ENCODE results near the gene ATG7.
"Not testable (repeated sequence)": the region's sequence is repeated elsewhere in the genome, so short reads cannot be mapped to it uniquely, and the experiment has no call there.

Gene ATG7

DNA sequence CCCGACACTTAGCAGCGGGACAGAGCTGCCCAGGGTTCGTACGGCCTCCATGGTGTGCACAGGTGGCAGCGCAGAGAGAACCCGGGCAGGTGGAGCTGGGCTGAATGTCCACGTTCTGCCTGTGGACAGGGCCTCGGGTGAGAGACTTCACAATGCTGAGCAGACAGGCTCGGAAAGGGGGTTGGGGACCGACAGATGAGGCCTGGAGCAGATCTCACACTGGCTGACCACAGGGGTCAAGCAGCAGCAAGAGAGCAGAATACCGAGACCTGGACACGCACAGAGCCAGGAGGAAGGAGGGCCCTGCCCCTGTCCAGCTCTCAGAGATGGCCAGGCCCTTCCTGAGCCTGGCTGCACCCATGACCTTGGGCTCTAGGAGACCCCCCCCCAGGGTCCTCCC, 288.5 kb downstream of the ATG7 start:
- in situ Hi-C loops (cut with MboI; ENCODE audit: low sequenced_read_pairs) = no loop called here

DNA sequence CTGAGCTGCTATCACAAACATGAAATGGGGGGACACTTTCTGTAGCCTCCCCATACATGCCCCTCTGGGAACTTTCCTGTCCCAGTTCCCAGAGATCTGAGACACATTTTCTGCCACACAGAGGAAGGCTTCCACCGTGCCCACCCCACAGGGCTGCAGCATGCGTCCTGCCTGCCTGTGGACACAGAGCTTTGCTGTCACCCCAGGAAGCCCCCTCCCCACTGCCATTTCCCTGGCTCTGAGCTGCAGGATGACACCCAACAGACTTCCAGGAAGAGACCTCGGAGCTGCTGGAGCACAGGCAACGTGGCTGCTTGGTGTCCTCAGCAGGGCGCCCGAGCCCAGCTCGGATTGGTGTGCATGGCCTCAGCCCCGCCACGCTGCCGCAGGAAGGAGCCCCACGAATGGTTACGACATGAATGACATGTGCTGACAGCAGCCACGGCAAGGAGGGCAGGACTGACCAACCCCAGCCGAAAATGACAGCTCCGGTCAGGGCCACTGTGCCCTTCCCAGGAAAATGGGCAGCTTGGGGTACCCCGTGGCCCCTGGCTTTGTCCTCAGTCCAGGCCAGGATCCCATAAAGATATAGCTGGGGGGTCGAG, 290.2 kb downstream of the ATG7 start:
- in situ Hi-C loops (cut with MboI; ENCODE audit: low sequenced_read_pairs) = no loop called here

DNA sequence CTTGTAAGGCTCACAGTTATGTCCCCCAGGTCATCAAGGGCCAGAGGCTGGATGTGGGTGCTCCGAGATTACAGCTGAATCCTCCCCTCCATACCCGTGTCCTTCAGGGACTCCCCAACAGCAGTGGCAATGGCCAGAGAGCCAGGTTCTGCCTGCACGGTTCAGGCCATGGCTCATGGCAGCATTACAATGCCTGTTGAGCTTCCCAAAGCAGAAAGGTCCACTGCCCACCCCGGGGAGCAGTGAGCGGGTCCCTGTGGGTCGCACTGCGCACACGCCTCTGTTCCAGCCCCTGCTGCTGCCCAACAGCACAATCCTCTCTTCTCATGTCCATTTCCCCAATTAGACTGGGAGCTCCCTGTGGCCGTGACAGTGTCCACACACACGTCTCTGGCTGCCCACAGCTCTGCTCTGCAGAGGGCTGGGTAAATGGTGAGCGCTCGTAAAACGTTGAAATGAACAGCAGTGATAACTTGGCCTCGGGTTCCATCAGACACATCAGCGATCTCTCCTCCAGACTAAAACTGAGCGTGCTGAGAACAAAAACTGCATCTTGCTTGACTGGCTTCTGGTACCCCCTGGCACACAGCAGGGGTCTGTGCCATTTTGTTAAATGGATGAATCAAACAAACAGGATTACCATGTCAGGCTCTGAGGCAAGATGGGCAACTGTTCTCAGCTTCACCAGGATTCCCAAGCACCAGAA, 291.1 kb downstream of the ATG7 start:
- in situ Hi-C loops (cut with MboI; ENCODE audit: low sequenced_read_pairs) = no loop called here

DNA sequence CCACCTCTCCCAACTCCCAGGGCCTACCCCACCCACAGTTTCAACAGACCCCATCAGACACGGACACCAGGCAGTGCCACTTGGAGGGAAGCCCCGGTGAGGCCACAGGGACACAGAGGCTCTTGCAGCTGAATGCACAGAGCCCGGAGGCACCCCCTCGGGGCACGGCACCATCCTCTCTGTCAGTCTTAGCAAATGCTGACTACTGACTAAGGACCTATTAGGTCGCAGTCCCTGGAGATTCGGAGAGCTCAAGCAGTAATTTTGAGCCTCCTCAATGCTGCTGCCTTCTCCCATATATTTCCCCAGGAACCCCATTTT, 291.6 kb downstream of the ATG7 start:
- in situ Hi-C loops (cut with MboI; ENCODE audit: low sequenced_read_pairs) = no loop called here

DNA sequence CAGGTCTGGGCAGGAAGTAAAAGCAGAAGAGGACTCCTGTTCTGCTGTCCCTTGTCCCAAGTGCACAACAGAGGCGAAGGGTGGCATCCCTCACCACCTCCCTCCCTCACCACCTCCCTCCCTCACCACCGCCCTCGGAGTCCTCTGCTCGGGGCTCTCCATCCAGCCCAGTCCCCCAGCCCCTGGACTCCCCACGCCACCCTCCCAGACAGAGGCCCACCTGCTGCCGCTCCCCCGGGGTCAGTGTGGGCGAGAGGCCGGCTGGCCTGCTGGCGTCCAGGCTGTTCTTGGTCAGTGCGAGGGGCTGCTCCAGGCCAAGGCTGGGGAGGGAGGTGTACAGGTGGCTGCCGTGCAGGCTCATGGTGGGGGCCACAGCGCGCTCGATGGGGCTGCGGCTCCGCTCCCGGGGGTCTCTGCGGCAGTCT, 292.4 kb downstream of the ATG7 start:
- in situ Hi-C loops (cut with MboI; ENCODE audit: low sequenced_read_pairs) = no loop called here

DNA sequence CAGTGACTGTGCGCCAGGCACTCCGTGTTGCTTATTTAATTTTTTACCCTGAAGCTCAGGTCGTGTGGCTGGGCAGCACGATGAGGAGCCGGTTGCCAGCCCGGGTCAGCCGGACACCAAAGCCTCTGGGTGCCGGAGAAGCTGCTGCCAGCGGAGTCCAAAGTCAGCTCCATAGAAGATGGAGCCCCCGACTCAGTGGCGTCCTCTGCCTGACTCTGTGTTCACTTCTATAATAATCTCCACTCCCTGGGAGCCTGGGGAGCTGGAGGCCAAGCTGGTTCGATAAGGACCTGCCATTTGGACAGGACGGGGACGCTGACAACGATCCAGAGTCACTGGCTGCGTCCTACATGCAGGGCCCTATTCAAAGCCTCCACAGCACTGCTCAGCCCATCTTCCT, 292.9 kb downstream of the ATG7 start:
- in situ Hi-C loops (cut with MboI; ENCODE audit: low sequenced_read_pairs) = no loop called here

DNA sequence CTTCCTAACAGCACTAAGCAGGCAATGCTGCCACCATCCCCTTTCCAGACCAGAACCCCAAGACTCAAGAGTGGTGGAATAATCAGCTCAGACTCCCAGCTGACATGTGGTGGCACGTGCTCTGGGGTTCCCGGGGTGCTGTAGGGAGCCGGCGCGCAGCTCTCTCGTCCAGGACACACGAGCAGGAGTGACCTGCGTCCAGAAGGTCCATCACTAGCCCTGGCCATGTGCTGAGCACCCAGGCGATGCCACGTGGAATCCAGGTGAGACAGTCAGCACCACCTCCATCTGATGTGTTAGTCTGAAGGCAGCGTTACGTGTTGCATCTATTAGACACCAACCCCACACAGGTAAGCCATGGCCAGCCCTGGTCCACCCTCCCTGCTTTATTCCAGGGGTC, 293.3 kb downstream of the ATG7 start:
- in situ Hi-C loops (cut with MboI; ENCODE audit: low sequenced_read_pairs) = no loop called here

DNA sequence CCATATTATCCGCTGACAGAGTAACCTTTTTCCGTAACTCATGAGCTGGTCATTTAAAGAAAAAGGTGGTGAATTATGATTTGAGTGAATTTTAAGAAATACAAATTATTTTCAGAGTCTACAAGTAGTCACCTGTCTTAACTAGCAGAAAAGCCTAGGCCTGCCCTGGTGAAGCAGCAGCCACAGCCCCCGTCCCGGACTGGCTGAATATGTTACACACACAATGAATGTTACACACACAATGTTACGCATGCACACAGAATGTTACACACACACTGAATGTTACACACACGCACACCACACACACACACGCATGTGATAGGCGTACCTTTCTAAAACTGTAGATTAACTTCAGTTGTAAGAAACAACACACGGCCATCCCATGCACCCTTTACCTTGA, 293.7 kb downstream of the ATG7 start:
- in situ Hi-C loops (cut with MboI; ENCODE audit: low sequenced_read_pairs) = no loop called here

DNA sequence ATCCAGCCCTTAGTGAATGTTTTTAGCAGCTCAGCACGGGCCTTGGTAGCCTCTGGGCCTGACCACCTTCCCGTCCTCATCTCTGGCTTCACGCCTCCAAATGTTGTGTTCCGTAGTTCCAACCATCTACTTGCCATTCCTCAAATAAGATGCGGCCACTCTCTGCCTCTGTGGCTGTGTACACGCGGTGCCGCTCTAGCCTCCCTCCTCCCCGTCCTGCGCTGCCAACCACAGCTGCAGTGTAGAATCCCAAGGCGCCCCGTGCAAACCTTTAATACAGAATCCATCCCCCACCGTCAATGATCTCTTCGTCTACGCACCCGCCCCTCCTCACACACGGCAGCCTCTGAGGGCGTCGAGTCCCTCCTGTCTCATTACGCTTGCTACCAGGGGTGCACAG, 294.3 kb downstream of the ATG7 start:
- in situ Hi-C loops (cut with MboI; ENCODE audit: low sequenced_read_pairs) = no loop called here

DNA sequence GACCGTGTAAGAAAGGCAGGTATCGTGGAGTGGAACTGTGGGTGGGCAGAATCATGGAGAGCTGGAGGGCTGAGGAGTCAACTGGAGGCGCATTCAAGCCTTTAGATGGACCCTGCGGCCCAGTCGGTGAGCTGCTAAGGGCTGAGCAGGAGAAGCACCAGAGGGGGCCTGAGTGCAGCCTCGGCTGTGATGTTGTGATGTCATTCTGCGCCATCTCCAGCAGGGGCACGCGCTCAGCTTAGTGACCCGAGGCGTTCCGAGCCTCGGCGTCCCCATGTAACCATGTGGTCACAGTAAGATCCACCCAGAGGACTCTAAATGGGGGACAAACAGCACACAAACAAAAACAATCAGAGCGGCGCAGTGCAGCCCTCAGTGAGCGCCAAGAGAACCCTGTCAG, 294.7 kb downstream of the ATG7 start:
- in situ Hi-C loops (cut with MboI; ENCODE audit: low sequenced_read_pairs) = no loop called here

DNA sequence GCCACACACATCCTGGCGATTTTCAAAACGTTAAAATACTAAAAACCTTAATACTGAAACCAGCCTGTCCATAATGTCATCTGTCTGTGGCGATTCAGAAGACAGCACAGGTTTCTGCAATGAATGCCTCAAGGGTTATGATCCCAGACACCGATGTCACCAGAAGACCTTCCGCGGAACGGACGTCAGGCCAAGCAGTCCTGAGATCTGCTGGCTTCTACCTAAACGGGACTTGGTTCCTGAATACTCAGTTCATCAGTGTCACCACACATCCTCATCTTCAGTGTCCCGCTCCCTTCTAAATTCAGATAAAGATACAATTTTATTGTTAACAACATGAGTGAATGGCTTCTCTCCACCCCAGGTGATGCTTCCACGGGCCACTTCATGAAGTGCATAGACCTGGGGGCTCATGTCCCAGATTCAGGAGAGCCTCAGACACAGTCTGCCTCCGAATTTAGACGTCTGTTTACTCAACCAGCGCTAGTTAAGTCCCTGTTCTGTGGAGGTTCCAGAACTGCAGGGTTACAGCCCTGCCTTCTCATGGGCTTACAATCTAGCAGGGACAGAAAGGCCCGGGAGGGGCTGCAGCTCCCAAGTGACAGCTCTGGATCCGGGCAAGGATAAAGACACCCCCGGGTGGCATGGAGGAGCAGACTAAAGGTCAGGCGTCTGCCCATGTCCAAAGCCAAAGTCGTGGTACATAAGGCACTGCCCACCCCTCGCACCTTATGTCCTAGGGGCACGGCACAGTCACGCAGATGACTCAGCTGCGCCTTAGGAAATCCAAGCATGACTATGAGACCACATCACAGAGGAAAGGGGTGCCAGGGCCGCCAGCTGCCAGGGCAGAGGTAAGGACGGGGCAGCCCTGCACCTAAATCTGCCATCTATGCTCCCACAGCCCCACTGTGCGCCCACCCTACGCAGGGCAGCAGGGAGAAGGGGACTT, 295.6 kb downstream of the ATG7 start:
- in situ Hi-C loops (cut with MboI; ENCODE audit: low sequenced_read_pairs) = no loop called here

DNA sequence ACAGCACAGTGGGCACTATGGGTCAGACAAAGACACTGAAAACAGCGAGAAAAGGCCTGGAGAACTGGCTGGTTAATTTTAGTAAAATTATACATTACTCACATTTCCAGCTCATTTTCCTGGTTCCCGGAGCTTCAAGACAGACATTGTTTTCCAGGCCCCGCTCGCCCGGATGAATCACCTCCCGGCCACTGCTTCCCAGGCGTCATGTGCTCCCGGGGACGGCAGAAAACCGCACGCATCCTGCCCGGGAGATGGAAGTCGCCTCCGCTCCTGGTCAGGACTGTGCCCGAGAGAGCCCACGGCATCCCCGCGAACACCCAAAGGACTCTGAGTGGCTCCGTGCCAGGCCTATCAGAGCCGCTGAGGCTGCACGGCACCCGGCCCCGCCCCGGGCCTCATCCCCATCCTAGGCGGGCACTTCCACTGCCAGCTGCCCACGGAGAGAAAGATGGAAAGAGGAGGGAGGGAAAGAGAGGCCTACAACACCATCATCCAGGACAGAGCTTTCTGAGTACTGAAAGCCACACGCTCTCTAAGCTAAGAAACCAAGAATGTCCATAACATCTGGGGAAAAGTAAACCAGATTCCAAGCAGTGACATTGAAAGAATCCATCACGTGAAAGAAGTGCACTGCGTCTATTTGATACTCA, 296.4 kb downstream of the ATG7 start:
- in situ Hi-C loops (cut with MboI; ENCODE audit: low sequenced_read_pairs) = no loop called here

DNA sequence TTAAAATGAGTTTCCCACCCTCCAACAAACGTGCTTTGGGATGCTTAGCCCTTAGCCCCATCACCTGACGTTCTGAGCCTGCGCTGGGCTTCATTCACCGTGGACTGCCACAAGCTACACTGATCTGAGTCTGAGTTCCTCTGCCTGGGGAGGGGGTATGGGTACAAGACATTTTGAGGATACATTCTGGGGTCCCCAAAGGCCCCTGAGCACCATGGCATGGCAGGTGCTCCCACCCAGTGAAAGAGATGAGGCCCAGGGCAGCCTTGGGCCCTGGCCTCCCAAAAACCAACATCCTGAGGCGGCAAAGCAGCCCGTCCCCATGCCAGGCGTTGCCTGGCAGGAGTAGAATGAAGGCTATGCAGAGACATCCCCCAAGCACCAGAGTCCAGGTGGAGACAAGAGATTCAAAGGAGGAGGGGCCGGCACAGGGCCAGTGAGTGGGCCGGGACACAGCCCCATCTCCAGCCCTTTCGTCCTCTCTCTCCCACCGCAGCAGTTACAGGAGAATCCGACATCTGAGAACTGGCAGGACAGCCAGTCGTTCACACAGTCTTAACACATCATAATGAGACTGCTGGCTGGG, 297.1 kb downstream of the ATG7 start:
- in situ Hi-C loops (cut with MboI; ENCODE audit: low sequenced_read_pairs) = no loop called here

DNA sequence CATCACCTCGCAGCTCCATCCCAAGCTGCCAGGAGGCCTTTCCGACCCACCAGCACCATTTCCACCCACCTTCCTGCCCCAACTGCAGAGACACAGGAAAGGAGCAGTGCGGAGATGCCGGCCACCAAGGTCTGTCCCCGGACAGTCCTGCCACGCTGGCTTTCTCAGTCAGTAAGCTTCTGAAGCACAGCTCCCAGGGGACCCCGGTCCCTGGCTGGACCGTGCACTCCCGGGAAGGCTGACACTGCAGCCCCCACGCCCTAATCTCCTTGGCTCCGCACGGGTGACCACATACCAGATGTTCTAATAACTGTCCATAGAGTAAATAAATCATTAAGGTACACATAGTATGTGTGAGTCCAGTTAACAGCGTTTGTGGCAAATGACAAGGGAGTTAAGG, 298.1 kb downstream of the ATG7 start:
- in situ Hi-C loops (cut with MboI; ENCODE audit: low sequenced_read_pairs) = no loop called here

DNA sequence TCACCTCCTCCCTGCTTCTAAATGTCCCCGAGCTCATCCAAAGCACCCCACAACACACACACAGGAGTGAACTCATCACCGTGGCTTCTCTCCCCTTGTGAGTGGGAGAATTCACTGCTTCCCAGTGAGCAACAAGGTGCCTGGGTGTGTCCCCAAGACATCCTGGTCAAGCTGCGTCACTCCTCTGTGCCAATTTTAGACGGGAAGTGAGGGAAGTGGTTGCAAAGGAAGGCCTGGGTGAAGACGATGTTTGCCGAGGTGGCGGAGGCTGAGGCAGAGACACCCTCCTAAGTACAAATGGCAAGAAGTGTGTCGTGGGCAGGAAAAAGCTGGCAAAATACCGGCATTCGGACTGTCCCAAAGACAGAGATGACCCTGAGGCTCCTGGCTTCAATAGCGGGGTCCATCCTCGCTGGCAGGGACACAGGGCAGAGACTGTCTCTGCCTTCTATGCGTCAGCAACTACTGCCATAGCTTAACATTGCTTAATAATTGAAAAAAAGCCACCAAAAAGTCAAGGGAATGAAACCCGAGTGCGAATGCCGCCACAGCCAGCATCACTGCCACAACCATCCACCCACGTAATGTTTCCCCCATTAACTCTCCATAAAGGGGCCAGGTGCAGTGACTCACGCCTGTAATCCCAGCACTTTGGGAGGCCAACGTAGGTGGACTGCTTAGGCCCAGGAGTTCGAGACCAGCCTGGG, 298.7 kb downstream of the ATG7 start:
- in situ Hi-C loops (cut with MboI; ENCODE audit: low sequenced_read_pairs) = no loop called here

DNA sequence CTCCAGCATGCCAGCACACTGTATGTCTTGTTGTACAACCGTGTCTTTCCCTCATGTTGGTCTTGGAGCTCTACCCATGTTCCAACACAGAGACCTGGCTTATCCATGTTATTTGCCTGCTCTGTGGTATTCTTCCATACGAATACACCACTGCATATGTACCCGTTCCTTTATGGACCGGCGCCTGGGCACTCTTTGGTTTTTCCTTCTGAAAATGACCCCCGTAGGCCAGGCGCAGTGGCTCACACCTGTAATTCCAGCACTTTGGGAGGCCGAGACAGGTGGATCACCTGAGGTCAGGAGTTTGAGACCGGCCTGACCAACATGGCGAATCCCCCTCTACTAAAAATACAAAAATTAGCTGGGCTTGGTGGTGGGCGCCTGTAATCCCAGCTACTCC, 300.5 kb downstream of the ATG7 start:
- in situ Hi-C loops (cut with MboI; ENCODE audit: low sequenced_read_pairs) = not testable (repeated sequence)

DNA sequence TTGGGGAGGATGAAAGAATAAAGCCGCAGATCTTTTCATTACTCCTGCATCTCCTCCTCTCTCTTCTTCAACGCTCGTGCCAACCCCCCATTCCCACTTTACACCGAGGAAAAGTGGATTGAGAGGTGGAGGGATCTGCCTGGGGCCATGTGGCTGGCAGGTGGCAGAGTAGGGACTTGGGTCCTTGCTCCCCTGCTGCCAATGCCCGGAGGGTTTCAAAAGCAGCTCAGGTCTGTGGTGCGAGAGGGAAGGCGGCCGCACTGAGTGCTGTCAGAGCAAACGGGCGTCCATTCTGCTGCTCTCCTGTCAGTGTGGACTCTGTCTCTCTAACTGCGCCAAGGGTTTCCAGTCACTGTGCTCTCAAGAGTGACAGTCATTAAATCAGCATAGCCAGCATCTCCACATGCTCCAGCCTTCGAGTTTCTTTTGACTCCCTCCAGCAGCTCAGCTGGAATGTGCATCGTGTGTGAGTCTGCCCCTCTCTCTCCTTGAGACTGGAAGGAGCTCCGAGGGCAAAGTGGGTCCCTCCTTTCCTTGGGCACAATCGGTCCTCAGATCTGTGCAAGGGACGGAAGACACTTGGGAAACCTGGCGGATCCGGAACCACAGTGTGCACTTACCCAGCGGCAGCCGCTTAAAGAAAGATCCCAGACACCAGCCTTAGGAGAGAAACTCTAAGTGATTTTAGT, 302.9 kb downstream of the ATG7 start:
- in situ Hi-C loops (cut with MboI; ENCODE audit: low sequenced_read_pairs) = no loop called here

DNA sequence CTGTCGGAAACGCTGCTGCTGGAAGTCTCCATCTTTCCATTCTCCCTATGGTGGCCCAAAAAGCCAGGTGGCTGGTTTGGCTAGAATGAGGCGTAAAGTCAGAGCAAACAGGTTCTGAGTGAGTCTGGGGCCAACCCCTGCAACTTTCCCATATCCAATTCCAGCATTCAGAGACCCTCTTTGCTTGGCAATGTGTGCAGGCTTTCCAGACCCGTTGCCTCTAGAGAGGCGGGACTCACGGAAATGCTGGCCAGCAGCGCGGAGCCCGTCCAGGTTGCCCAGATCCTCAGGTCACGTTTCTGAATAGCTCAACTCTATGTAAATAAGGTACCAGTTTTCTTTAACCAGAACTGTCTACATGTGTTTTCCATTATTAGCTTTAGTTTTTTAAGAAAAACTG, 303.5 kb downstream of the ATG7 start:
- in situ Hi-C loops (cut with MboI; ENCODE audit: low sequenced_read_pairs) = no loop called here

DNA sequence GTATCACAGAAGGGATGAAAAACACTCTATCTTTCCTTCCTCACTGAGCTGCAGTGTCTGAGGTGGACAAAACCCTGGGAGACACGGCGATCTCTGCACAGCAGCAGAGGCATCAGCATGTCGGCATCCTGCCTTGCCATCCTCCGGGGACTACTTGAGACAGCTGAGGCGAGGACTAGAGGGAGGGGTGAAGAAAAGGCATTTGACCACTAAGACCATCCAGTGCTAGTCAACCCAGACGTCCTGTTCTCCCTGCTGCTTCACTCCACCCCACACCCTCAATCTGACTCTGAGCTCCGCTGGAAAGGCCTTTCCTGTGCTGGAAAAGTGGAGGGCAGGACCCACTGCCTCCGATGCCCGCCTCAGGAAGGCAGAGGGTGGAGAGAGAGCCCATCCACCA, 304.3 kb downstream of the ATG7 start:
- in situ Hi-C loops (cut with MboI; ENCODE audit: low sequenced_read_pairs) = no loop called here

DNA sequence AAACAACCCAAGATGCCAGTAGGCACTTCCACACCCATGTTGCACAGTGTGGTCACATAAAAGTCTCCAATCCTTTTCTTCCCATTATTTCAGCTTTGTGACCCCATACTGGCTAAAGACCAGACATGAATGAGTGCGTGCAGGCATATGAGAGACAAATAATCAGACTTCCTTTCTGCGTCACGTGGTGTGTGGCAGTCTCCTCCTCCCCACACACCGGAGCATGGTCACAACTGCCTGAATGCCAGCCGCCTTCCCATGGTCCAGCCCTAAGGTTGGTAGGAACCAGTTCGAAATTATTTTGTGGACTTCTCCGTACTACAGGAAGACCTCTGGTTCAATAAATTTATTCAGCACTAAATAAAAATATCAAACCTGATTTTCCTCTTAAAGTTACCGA, 306.0 kb downstream of the ATG7 start:
- in situ Hi-C loops (cut with MboI; ENCODE audit: low sequenced_read_pairs) = no loop called here

All from HL-60/S4 (cell line).